HCT116 (cell line): Measurements from ENCODE around the gene GFPT2. TPM values are rescaled to one million over a fixed set of nuclear protein-coding genes. Genes with fewer than 3 reads are reported as not detected.

ENCODE experiments used
- ATAC-seq: fragments of 200-7000 bp; cut with Tn5 transposase; 2 replicates; pipeline ENCODE4 v1.9.1; 2020; ENCODE audit warnings: mild to moderate bottlenecking, moderate library complexity
- BruUV-seq: library from RNA; stranded (reverse); fragments of 400-500 nt; replicated peaks from 2 replicates; lab custom pipeline; 2021; lab: Mats Ljungman, UMichigan
- CTCF ChIA-PET: fragments of 300-600 bp; sonication (Branson Sonifier 250); formaldehyde crosslinking; loops from one replicate; lab custom pipeline; 2021; ENCODE audit warnings: antibody characterized with exemption; lab: Charles Lee
- POLR2A ChIA-PET: fragments of 300-600, 350-600 bp; sonication (Branson Sonifier 250); formaldehyde crosslinking; loops from one replicate; lab custom pipeline; 2021; ENCODE audit warnings: antibody characterized with exemption; lab: Charles Lee
- RAD21 ChIA-PET, 2 experiments: fragments of 300-600 bp; sonication (Branson Sonifier 250); formaldehyde crosslinking; loops; one replicate each; lab custom pipeline; 2023; ENCODE audit warnings: low total read pairs in 2 of 2; ENCODE audit not compliant: uncharacterized antibody in 2 of 2, unreplicated experiment in 2 of 2, low non-redundant PET in 1 of 2; lab: Charles Lee
- DNase-seq: peaks from one replicate; pipeline ENCODE4 v3.0.0-alpha.2; 2010; ENCODE audit warnings: low read depth, low spot score
- H2AFZ ChIP-seq: fragments of 200-600 bp; shearing (Covaris generic), sonication (generic); 2 replicates; pipeline ENCODE4 v1.6.1; 2017; ENCODE audit warnings: low read depth, mixed run types, mixed read lengths, antibody characterized with exemption, low read length; ENCODE audit not compliant: poor library complexity, severe bottlenecking
- H3K27ac ChIP-seq: 2 replicates; pipeline ENCODE4 v1.5.1; 2012; ENCODE audit warnings: low read depth, low read length
- H3K27me3 ChIP-seq: fragments of 200-600 bp; sonication (generic); 2 replicates; pipeline ENCODE4 v1.6.1; 2016; ENCODE audit warnings: mixed run types, low read length, mixed read lengths; ENCODE audit not compliant: insufficient read depth
- H3K36me3 ChIP-seq, 2 experiments: fragments of 200-500 bp in 1 of 2; fragments of 200-600 bp in 1 of 2; sonication (Bioruptor generic) in 1 of 2; sonication (generic) in 1 of 2; 2 replicates each; pipeline versions ENCODE4 v1.5.1 to v1.6.1; 2014 to 2016; ENCODE audit warnings: low read length in 2 of 2, inconsistent platforms in 1 of 2, mixed read lengths in 1 of 2, mixed run types in 1 of 2; ENCODE audit not compliant: insufficient read depth in 2 of 2, control insufficient read depth in 1 of 2
- H3K4me1 ChIP-seq, 2 experiments: fragments of 200-600 bp in 1 of 2; sonication (generic) in 1 of 2; 2 replicates each; pipeline versions ENCODE4 v1.5.1 to v1.6.1; 2012 to 2017; ENCODE audit warnings: low read length in 2 of 2, inconsistent platforms in 1 of 2, mild to moderate bottlenecking in 1 of 2, mixed read lengths in 1 of 2, mixed run types in 1 of 2, moderate library complexity in 1 of 2; ENCODE audit not compliant: insufficient read depth in 2 of 2, control insufficient read depth in 1 of 2
- H3K4me2 ChIP-seq: fragments of 200-600 bp; sonication (generic); 2 replicates; pipeline ENCODE4 v1.6.1; 2017; ENCODE audit warnings: mixed run types, low read length, mixed read lengths
- H3K4me3 ChIP-seq, 2 experiments: fragments of 200-600 bp in 1 of 2; sonication (generic) in 1 of 2; replicated peaks in 1 of 2; 2 replicates each; pipeline ENCODE4 v1.5.1; 2011 to 2016; ENCODE audit warnings: low read length in 2 of 2, control low read depth in 1 of 2, low read depth in 1 of 2, mild to moderate bottlenecking in 1 of 2, mixed read lengths in 1 of 2, mixed run types in 1 of 2
- H3K79me2 ChIP-seq: fragments of 200-600 bp; sonication (generic); 2 replicates; pipeline ENCODE4 v1.6.1; 2017; ENCODE audit warnings: mild to moderate bottlenecking, mixed run types, low read length, moderate library complexity, mixed read lengths; ENCODE audit not compliant: insufficient read depth
- H3K9ac ChIP-seq: fragments of 200-600 bp; sonication (generic); 2 replicates; pipeline ENCODE4 v1.6.1; 2016; ENCODE audit warnings: low read length, mixed read lengths
- H3K9me2 ChIP-seq: fragments of 200-600 bp; sonication (generic), shearing (Covaris generic); 2 replicates; pipeline ENCODE4 v1.6.1; 2017; ENCODE audit warnings: mixed run types, mild to moderate bottlenecking, moderate library complexity; ENCODE audit not compliant: insufficient read depth
- H3K9me3 ChIP-seq, 2 experiments: fragments of 200-500 bp in 1 of 2; fragments of 200-600 bp in 1 of 2; sonication (Bioruptor generic) in 1 of 2; sonication (generic) in 1 of 2; 2 replicates each; pipeline ENCODE4 v1.6.1; 2014 to 2017; ENCODE audit warnings: low read length in 2 of 2, mixed read lengths in 2 of 2, inconsistent platforms in 1 of 2, low read depth in 1 of 2, mild to moderate bottlenecking in 1 of 2, mixed run types in 1 of 2, moderate library complexity in 1 of 2; ENCODE audit not compliant: control insufficient read depth in 1 of 2, insufficient read depth in 1 of 2
- H4K20me1 ChIP-seq: fragments of 200-600 bp; sonication (generic), shearing (Covaris generic); 2 replicates; pipeline ENCODE4 v1.6.1; 2017; ENCODE audit warnings: mixed run types, mild to moderate bottlenecking, moderate library complexity; ENCODE audit not compliant: insufficient read depth
- EGR1 ChIP-seq: IDR thresholded peaks from 2 replicates; pipeline ENCODE4 v1.6.1; 2012; ENCODE audit warnings: low read depth
- ELF1 ChIP-seq: IDR thresholded peaks from 2 replicates; pipeline ENCODE4 v1.6.1; 2012; ENCODE audit warnings: low read depth, borderline replicate concordance
- EZH2 ChIP-seq: fragments of 200-600 bp; sonication (generic); IDR thresholded peaks from 2 replicates; pipeline ENCODE4 v1.6.1; 2017; ENCODE audit warnings: antibody characterized with exemption, mixed run types
- RAD21 ChIP-seq: IDR thresholded peaks from 2 replicates; pipeline ENCODE4 v1.6.1; 2012; ENCODE audit warnings: low read depth, mild to moderate bottlenecking
- ZFX ChIP-seq: fragments of 450-650 bp; IDR thresholded peaks from 2 replicates; pipeline ENCODE4 v1.6.1; 2017
- intact Hi-C: fragments of 100-400 bp; cut with micrococcal nuclease; formaldehyde crosslinking; loops from 2 replicates; pipeline ENCODE4 v1.10.0; 2022
- total RNA-seq: library from RNA; stranded (reverse); gene quantifications from one replicate; pipeline ENCODE4 v1.2.1, GENCODE V29; 2021; ENCODE audit not compliant: unreplicated experiment

Gene GFPT2
- total RNA-seq, 1 experiment from 2014 or later, result 16.1 TPM

DNA sequence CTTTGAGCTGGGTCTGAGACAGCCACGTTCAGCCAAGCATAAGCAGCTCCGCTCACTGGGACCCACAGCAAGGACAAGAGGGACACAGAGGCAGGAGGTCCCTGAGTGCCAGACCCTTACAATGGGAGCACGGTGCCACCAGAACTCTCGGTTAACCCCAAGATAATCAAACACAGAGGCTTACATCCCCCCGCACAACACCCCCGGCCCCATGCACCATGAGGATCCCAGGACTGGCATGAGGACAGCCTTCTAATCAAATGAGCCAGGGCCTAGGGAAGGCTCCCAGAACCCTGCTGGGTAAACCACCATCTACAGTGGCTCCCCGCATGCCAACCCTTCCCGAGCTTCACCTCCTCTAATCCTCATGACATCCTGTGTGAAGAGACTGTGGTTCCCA lies 7.4 kb downstream of the GFPT2 start:
- ATAC-seq (no peak), DNase-seq (no peak)
- no peak overlapping the region for H3K4me3 ChIP-seq
- TF ChIP-seq RAD21, result no peak
- no peak for TF ChIP-seq EZH2
- TF ChIP-seq EGR1, result no peak
- ChIA-PET CTCF (interaction anchor here (0.9 kb wide), 1 partner anchor 30 kb away, joined by 3 read pairs; no protein-coding TSS in a partner anchor), RAD21 (no interaction called here), POLR2A (no interaction called here)
- H4K20me1 ChIP-seq, result no peaks in the 10 kb centered on the region
- H3K9me3 ChIP-seq, result no peaks in the 10 kb centered on the region
- H3K27ac ChIP-seq, result no peak overlapping the region
- no peak overlapping the region for H3K9ac ChIP-seq
- no peaks in the 10 kb centered on the region for H3K27me3 ChIP-seq
- no peaks in the 10 kb centered on the region for H3K79me2 ChIP-seq
- no peak overlapping the region for H3K4me2 ChIP-seq
- H2AFZ ChIP-seq, result no peak overlapping the region
- peaks cover 0 to 7% of the 10 kb centered on the region in 2 experiments; a peak in 2 of 4 replicates for H3K4me1 ChIP-seq
- intact Hi-C loops, result no loop called here
- no TSS peak for BruUV-seq
- H3K9me2 ChIP-seq, result no peaks in the 10 kb centered on the region
- no peaks in the 10 kb centered on the region for H3K36me3 ChIP-seq

DNA sequence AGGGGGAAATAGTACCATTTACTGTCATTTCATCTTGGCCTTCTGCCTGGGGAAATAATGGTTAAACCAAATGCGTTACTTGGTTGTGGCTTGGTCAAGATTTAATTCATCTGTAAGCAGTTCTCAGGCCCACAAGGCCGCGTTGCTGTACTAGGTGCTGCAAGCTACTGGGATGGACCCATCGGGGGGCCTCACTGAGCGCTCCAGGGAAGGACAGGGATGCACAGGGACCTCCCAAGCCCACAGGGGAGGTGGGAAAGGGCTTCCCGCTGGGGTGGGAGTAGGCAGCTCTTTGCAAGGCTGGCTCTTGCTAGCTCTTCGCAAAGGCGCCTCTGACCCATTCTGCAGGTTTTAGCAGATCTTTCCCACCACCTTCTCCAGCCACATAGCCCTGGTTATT lies 8.0 kb downstream of the GFPT2 start:
- Histone ChIP-seq H3K4me2 (no peak overlapping the region), H3K9me2 (no peaks in the 10 kb centered on the region), H3K27ac (no peak overlapping the region), H3K27me3 (no peaks in the 10 kb centered on the region), H3K9ac (no peak overlapping the region), H4K20me1 (no peaks in the 10 kb centered on the region), H3K79me2 (no peaks in the 10 kb centered on the region), H3K4me1 (peaks cover 0 to 7% of the 10 kb centered on the region in 2 experiments; a peak in 2 of 4 replicates), H3K4me3 (no peak overlapping the region), H3K36me3 (no peaks in the 10 kb centered on the region), H2AFZ (no peak overlapping the region), H3K9me3 (no peaks in the 10 kb centered on the region)
- CTCF ChIA-PET, result interaction anchor here (2.2 kb wide), 1 partner anchor 16 kb away, joined by 6 read pairs; no protein-coding TSS in a partner anchor
- TF ChIP-seq ELF1 (no peak), ZFX (no peak)
- intact Hi-C loops, result no loop called here
- no TSS peak for BruUV-seq
- POLR2A ChIA-PET, result no interaction called here
- ATAC-seq (no peak), DNase-seq (no peak)
- RAD21 ChIA-PET, result no interaction called here
